T-cell (primary cell): Measurements from ENCODE around the gene RMRP. TPM values are rescaled to one million over a fixed set of nuclear protein-coding genes. Genes with fewer than 3 reads are reported as not detected.

ENCODE experiments used
- ATAC-seq, 4 experiments: fragments of 200-7000 bp in 3 of 4; fragments of 150-1000 bp in 1 of 4; cut with Tn5 transposase; replicated peaks in 1 of 4; 1 replicate in 3 of 4; 2 replicates in 1 of 4; pipeline ENCODE4 v1.10.0; 2021; ENCODE audit warnings: moderate library complexity in 3 of 4, mild to moderate bottlenecking in 2 of 4, moderate number of reproducible peaks in 1 of 4
- CTCF ChIA-PET, 2 donors: fragments of 300-600 bp; sonication (Branson Sonifier 250); formaldehyde crosslinking; loops; one replicate each; lab custom pipeline; 2022; ENCODE audit warnings: antibody characterized with exemption in 2 of 2; lab: Charles Lee
- POLR2A ChIA-PET, 2 donors: fragments of 300-600 bp; sonication (Branson Sonifier 250); formaldehyde crosslinking; loops; one replicate each; lab custom pipeline; 2022; ENCODE audit warnings: antibody characterized with exemption in 2 of 2; lab: Charles Lee
- DNase-seq, 35 experiments: peaks; one replicate each; pipeline versions ENCODE4 v3.0.0 to v3.0.0-alpha.2; 2013 to 2023
- H3K27ac ChIP-seq: one replicate; pipeline ENCODE4 v1.5.1; 2013; ENCODE audit warnings: low read length
- H3K27me3 ChIP-seq, 2 experiments: replicated peaks in 1 of 2; 1 replicate in 1 of 2; 2 replicates in 1 of 2; pipeline versions ENCODE4 v1.6.1 to v1.7.0; 2013; ENCODE audit warnings: low read length in 1 of 2, mixed read lengths in 1 of 2; ENCODE audit not compliant: control insufficient read depth in 2 of 2, insufficient read depth in 2 of 2; ENCODE audit errors: extremely low read depth in 1 of 2
- H3K36me3 ChIP-seq, 2 donors: 1 replicate in 1 of 2; 2 replicates in 1 of 2; pipeline versions ENCODE4 v1.6.1 to v1.7.0; 2013; ENCODE audit warnings: low read length in 1 of 2; ENCODE audit not compliant: control insufficient read depth in 2 of 2, insufficient read depth in 1 of 2; ENCODE audit errors: extremely low read depth in 1 of 2
- H3K4me1 ChIP-seq, 2 experiments: 1 replicate in 1 of 2; 2 replicates in 1 of 2; pipeline versions ENCODE4 v1.6.1 to v1.7.0; 2013; ENCODE audit warnings: low read length in 2 of 2, mixed read lengths in 1 of 2; ENCODE audit not compliant: insufficient read depth in 2 of 2, control insufficient read depth in 1 of 2; ENCODE audit errors: extremely low read depth in 1 of 2
- H3K4me3 ChIP-seq, 2 donors: 1 replicate in 1 of 2; 2 replicates in 1 of 2; pipeline versions ENCODE4 v1.5.1 to v1.7.0; 2013; ENCODE audit warnings: mild to moderate bottlenecking in 2 of 2, low read length in 1 of 2, moderate library complexity in 1 of 2; ENCODE audit not compliant: control insufficient read depth in 1 of 2; ENCODE audit errors: extremely low read depth in 1 of 2
- H3K9me3 ChIP-seq: 2 replicates; pipeline ENCODE4 v1.7.0; 2013
- H3K27ac Mint-ChIP-seq, 2 donors: one replicate each; pipeline ENCODE4 v1.8.0; 2020 to 2021; ENCODE audit warnings: mild to moderate bottlenecking in 2 of 2, mixed read lengths in 2 of 2
- H3K27me3 Mint-ChIP-seq, 2 donors: one replicate each; pipeline ENCODE4 v1.8.0; 2021 to 2022; ENCODE audit warnings: mixed read lengths in 2 of 2
- H3K36me3 Mint-ChIP-seq: one replicate; pipeline ENCODE4 v1.8.0; 2021; ENCODE audit warnings: mixed read lengths
- H3K4me1 Mint-ChIP-seq, 3 donors: one replicate each; pipeline ENCODE4 v1.8.0; 2020 to 2022; ENCODE audit warnings: mixed read lengths in 3 of 3, mild to moderate bottlenecking in 1 of 3
- H3K4me3 Mint-ChIP-seq, 3 donors: one replicate each; pipeline ENCODE4 v1.8.0; 2020 to 2022; ENCODE audit warnings: mild to moderate bottlenecking in 3 of 3, mixed read lengths in 3 of 3, moderate library complexity in 3 of 3
- H3K9me3 Mint-ChIP-seq, 3 donors: one replicate each; pipeline ENCODE4 v1.8.0; 2020 to 2022; ENCODE audit warnings: mixed read lengths in 3 of 3
- WGBS: methylation state at CpG from one replicate; pipeline ENCODE4 v1.1.5; 2013; ENCODE audit warnings: missing lambda C conversion rate; ENCODE audit not compliant: insufficient coverage; 5-methylcytosine and 5-hydroxymethylcytosine counted together
- total RNA-seq, 35 experiments: library from RNA in 6 of 35; stranded (reverse) in 6 of 35; fragments of 120-200 nt in 1 of 35; gene quantifications; one replicate each; pipeline versions ENCODE4 v1.2.1 to v1.2.4 and lab custom pipeline; 2013 to 2026

The RMRP gene
- over 10,000 TPM; 10,537 to 37,987 (median 30,491) TPM for total RNA-seq
- 3,817 TPM for total RNA-seq (2013)

DNA sequence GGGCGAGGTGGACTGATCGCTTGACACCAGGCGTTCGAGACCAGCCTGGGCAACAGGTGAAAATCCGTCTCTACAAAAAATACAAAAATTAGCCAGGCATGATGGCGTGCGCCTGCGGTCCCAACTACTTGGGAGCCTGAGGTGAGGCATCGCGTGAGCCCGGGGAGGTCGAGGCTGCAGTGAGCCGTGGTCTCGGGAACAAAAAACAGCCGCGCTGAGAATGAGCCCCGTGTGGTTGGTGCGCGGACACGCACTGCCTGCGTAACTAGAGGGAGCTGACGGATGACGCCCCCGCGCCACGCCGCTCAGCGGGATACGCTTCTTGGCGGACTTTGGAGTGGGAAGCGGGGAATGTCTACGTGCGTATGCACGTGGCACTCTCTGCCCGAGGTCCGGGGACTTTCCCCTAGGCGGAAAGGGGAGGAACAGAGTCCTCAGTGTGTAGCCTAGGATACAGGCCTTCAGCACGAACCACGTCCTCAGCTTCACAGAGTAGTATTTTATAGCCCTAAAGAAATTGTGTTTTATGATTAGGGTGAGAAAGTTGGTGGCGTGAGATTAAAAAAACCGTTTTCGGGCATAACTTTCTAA lies at the start of gene RMRP:
TSS of gene RMRP (minus strand) at position 474 of the 591 bp plus-strand sequence.
- Histone ChIP-seq H3K27me3 (no peaks in the 10 kb centered on the region), H3K9me3 (no peaks in the 10 kb centered on the region), H3K4me3 (peak within 1 kb of the TSS; percentile 81 to 95), H3K4me1 (peaks cover 29 to 69% of the 10 kb centered on the region in 2 experiments), H3K27ac (peak within 1 kb of the TSS; percentile 99), H3K36me3 (peaks cover 0 to 14% of the 10 kb centered on the region in 2 donors)
- peak within 1 kb of the TSS; percentile 84 to 93 (median 89) for H3K4me3 Mint-ChIP-seq
- H3K9me3 Mint-ChIP-seq = no peaks in the 10 kb centered on the region
- H3K27me3 Mint-ChIP-seq = peaks cover 4 to 5% of the 10 kb centered on the region in 2 donors
- H3K27ac Mint-ChIP-seq = peak within 1 kb of the TSS; percentile 96 to 99
- peaks cover 23% of the 10 kb centered on the region for H3K36me3 Mint-ChIP-seq
- ChIA-PET POLR2A (interaction anchor here in 1 of 2 donors (0.6 to 1.4 kb wide), 5 partner anchors 8 to 177 kb away, joined by 3 to 5 read pairs (median 4); no protein-coding TSS in a partner anchor), CTCF (interaction anchor here (0.5 to 7.1 kb wide), 27 partner anchors 8 to 528 kb away, joined by 3 to 122 read pairs (median 5); partner anchors contain the start of genes CREB3 (in 1 of the 2), TESK1 (in 1 of the 2), TLN1 (in 1 of the 2) and TPM2 (in 1 of the 2))
- peak; percentile 58 to 95 (median 76) for DNase-seq
- peaks cover 64 to 78% (median 67%) of the 10 kb centered on the region in 3 donors for H3K4me1 Mint-ChIP-seq
- whole genome bisulfite sequencing = 2% methylated on average over 33 of the region's 42 CpGs
- peak; percentile 79 to 87 (median 81) for ATAC-seq

DNA sequence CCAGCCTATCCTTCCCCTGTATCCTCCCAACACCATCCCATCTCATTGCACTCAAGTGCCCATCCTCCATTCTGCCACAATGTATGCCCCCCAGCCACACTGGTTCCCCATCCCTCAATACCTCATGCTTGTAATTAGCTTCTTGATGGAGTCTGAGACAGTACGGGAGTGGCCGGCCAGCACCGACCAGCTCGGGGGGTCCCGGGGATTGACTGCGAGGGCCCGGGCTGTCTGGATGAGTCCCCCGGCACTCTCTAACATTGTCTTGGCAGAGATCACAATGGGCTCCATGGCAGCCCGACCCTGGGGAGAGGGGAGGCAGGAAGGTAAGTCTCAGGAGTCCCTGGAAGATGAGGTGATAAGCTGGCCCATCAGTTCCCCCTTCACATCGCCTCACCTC lies 49.1 kb upstream of the RMRP start:
- Histone ChIP-seq H3K27me3 (no peaks in the 10 kb centered on the region), H3K4me1 (no peaks in the 10 kb centered on the region), H3K36me3 (peaks cover 35 to 96% of the 10 kb centered on the region in 2 donors), H3K27ac (no peak overlapping the region), H3K4me3 (no peak overlapping the region), H3K9me3 (no peaks in the 10 kb centered on the region)
- H3K4me3 Mint-ChIP-seq = no peak overlapping the region
- ATAC-seq (no peak), DNase-seq (no peak)
- H3K9me3 Mint-ChIP-seq = no peaks in the 10 kb centered on the region
- H3K4me1 Mint-ChIP-seq = peaks cover 0 to 4% (median 0%) of the 10 kb centered on the region in 3 donors
- peaks cover 68% of the 10 kb centered on the region for H3K36me3 Mint-ChIP-seq
- CTCF ChIA-PET = interaction anchor here (0.5 to 2.6 kb wide), 3 partner anchors 10 to 74 kb away, joined by 3 to 6 read pairs (median 4); no protein-coding TSS in a partner anchor
- H3K27me3 Mint-ChIP-seq = no peaks in the 10 kb centered on the region
- peak overlapping the region in 1 of 2 donors; percentile 72 for H3K27ac Mint-ChIP-seq
- POLR2A ChIA-PET = interaction anchor here in 1 of 2 donors (0.8 kb wide), 1 partner anchor 10 kb away, joined by 3 read pairs; no protein-coding TSS in a partner anchor
- WGBS = 99% methylated on average over 9 of the region's 10 CpGs

DNA sequence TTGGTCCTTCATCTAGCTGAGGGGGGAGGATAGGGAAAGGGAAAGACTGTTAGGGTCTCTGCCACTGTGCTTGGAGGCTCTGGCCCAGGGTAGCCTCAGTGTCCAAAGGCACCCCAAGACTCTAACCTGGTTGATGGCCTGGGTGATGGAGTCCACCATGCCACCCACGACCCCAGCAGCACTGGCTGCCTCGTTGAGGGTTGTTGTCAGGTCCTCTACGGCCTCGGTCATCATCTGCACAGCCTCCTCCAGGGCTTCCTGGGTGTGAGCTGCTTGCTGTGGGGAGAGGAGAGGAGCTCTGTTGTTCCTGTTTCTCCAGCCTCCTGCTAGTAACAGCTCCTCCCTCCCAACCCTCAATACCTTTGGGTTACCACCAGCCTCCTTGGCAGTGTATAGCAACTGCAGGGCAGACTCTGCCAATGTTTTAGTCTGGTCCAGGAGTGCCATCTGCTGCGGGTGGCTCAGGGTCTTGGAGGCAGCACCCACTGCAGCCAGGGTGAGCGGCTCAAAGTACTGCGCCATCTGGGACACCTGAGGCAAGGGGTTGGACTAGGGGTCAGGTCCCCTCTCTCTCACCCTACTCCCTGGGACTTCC lies 48.1 kb upstream of the RMRP start:
- H3K4me1 ChIP-seq = no peaks in the 10 kb centered on the region
- peaks cover 62% of the 10 kb centered on the region for H3K36me3 Mint-ChIP-seq
- peaks cover 36 to 96% of the 10 kb centered on the region in 2 donors for H3K36me3 ChIP-seq
- no peak overlapping the region for H3K4me3 ChIP-seq
- DNase-seq (no peak), ATAC-seq (no peak)
- ChIA-PET POLR2A (no interaction called here), CTCF (interaction anchor here (1.1 to 2.6 kb wide), 3 partner anchors 9 to 21 kb away, joined by 3 to 6 read pairs (median 4); no protein-coding TSS in a partner anchor)
- no peaks in the 10 kb centered on the region for H3K9me3 ChIP-seq
- H3K27me3 ChIP-seq = no peaks in the 10 kb centered on the region
- no peak overlapping the region for H3K4me3 Mint-ChIP-seq
- H3K27ac ChIP-seq = no peak overlapping the region
- H3K27me3 Mint-ChIP-seq = no peaks in the 10 kb centered on the region
- WGBS = 96% methylated on average over 5 of the region's 7 CpGs
- no peaks in the 10 kb centered on the region for H3K9me3 Mint-ChIP-seq
- peak overlapping the region in 1 of 2 donors; percentile 39 for H3K27ac Mint-ChIP-seq
- H3K4me1 Mint-ChIP-seq = peaks cover 0 to 4% (median 0%) of the 10 kb centered on the region in 3 donors

DNA sequence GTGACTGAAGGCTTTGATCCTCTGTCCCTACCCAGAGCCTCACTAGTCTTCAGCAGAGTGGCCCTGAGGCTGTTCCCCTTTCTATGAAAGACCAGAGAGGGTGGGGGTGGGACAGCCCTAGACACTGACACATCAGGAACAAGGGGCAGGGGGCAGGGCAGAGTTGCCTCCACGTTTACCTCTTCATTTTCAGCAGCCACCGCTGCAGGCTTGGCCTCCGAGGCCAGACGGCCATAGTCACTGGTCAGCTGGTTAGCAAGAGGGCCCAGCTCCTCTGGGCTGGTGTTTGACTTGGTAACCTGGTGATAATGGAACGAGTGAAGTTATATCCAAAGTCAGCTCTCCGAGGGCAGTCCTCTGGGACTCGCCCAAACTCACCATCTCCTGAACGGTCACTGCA lies 47.6 kb upstream of the RMRP start:
- DNase-seq = no peak
- Histone ChIP-seq H3K27ac (no peak overlapping the region), H3K4me1 (no peaks in the 10 kb centered on the region), H3K9me3 (no peaks in the 10 kb centered on the region), H3K36me3 (peaks cover 34 to 96% of the 10 kb centered on the region in 2 donors), H3K27me3 (no peaks in the 10 kb centered on the region), H3K4me3 (no peak overlapping the region)
- H3K36me3 Mint-ChIP-seq = peaks cover 57% of the 10 kb centered on the region
- WGBS = 91% methylated on average over 7 of the region's 8 CpGs
- no peak overlapping the region for H3K4me3 Mint-ChIP-seq
- H3K4me1 Mint-ChIP-seq = peaks cover 0 to 4% (median 0%) of the 10 kb centered on the region in 3 donors
- no peak for ATAC-seq
- H3K9me3 Mint-ChIP-seq = no peaks in the 10 kb centered on the region
- H3K27ac Mint-ChIP-seq = peak overlapping the region in 1 of 2 donors; percentile 39
- H3K27me3 Mint-ChIP-seq = no peaks in the 10 kb centered on the region
- CTCF ChIA-PET = interaction anchor here in 1 of 2 donors (1.1 to 1.4 kb wide), 2 partner anchors 9 to 22 kb away, joined by 3 to 4 read pairs; no protein-coding TSS in a partner anchor
- POLR2A ChIA-PET = interaction anchor here in 1 of 2 donors (0.6 kb wide), 1 partner anchor 1633 kb away, joined by 7 read pairs; no protein-coding TSS in a partner anchor

DNA sequence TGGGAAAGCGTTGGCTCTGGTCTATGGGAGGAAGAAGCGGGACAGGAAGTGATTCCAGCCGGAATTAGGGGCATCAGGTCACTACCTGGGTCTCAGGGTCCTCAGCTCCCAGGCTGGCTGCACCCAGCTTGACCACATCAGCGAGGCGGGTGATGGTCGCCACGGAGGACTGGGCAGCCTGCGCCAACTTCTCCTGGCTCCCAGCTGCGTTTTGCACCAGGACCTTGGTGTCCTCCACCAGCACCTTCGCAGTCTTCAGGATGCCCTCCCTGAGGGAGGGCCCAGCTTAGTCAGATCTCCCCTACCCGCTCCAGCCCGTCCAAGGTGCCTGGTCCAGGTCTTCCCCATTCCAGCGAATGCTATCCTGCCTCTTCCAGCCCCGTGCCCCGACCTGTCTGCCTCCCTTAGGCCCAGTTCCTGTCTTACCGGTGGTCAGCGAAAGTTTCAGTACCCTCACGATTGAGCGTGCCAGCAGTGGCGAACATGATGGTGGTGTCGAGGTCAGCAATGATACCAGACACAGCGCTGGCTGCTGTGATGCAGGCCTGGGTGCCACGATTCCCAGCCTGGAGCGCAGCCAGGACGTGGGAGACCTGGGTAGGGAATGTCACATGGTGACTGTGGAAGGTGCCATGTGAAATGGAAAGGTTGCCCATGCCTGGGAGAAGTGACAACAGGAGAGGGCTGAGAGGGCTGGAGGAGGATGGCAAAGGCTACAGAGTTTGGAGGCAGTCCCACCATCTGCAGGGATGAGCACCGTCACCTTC lies 46.3 kb upstream of the RMRP start:
- Histone ChIP-seq H3K4me3 (no peak overlapping the region), H3K36me3 (peaks cover 45 to 100% of the 10 kb centered on the region in 2 donors), H3K4me1 (no peaks in the 10 kb centered on the region), H3K27me3 (no peaks in the 10 kb centered on the region), H3K9me3 (no peaks in the 10 kb centered on the region), H3K27ac (no peak overlapping the region)
- H3K27me3 Mint-ChIP-seq = no peaks in the 10 kb centered on the region
- peaks cover 51% of the 10 kb centered on the region for H3K36me3 Mint-ChIP-seq
- ChIA-PET CTCF (no interaction called here), POLR2A (no interaction called here)
- H3K9me3 Mint-ChIP-seq = no peaks in the 10 kb centered on the region
- DNase-seq (no peak), ATAC-seq (no peak)
- H3K4me3 Mint-ChIP-seq = no peak overlapping the region
- WGBS = 97% methylated on average over 26 of the region's 26 CpGs
- peaks cover 0 to 4% (median 0%) of the 10 kb centered on the region in 3 donors for H3K4me1 Mint-ChIP-seq
- no peak overlapping the region for H3K27ac Mint-ChIP-seq

DNA sequence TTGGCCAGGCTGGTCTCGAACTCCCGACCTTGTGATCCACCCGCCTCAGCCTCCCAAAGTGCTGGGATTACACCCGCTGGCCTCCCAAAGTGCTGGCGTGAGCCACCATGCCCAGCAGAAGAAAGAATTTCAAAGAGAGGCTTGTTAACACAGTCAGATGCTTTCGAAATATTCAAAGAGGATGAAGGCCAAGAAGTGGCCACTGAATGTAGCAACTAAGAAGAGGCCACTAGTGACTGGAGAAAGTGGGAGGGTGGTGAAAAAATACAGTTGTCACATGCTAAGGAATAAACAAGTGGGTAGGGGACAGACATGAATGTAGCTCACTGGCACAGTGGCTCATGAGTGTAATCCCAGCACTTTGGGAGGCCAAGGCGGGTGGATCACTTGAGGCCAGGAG lies 44.9 kb upstream of the RMRP start:
- POLR2A ChIA-PET = no interaction called here
- no peaks in the 10 kb centered on the region for H3K9me3 Mint-ChIP-seq
- Histone ChIP-seq H3K27me3 (no peaks in the 10 kb centered on the region), H3K4me3 (no peak overlapping the region), H3K4me1 (no peaks in the 10 kb centered on the region), H3K36me3 (peaks cover 55 to 100% of the 10 kb centered on the region in 2 donors), H3K27ac (no peak overlapping the region), H3K9me3 (no peaks in the 10 kb centered on the region)
- peaks cover 0 to 4% (median 0%) of the 10 kb centered on the region in 3 donors for H3K4me1 Mint-ChIP-seq
- DNase-seq (no peak), ATAC-seq (no peak)
- no peaks in the 10 kb centered on the region for H3K27me3 Mint-ChIP-seq
- H3K36me3 Mint-ChIP-seq = peaks cover 49% of the 10 kb centered on the region
- WGBS = 100% methylated on average over 7 of the region's 7 CpGs
- no peak overlapping the region for H3K4me3 Mint-ChIP-seq
- no peak overlapping the region for H3K27ac Mint-ChIP-seq
- CTCF ChIA-PET = interaction anchor here in 1 of 2 donors (0.6 kb wide), 1 partner anchor 633 kb away, joined by 4 read pairs; no protein-coding TSS in a partner anchor
